HG02852 (cell line): ENCODE data around the gene ZSCAN18.

Source experiments
- ATAC-seq: cut with Tn5 transposase; IDR thresholded peaks from one replicate; pipeline ENCODE4 v1.9.1; 2021; ENCODE audit warnings: mild to moderate bottlenecking, moderate library complexity; ENCODE audit not compliant: unreplicated experiment

The ZSCAN18 gene

DNA sequence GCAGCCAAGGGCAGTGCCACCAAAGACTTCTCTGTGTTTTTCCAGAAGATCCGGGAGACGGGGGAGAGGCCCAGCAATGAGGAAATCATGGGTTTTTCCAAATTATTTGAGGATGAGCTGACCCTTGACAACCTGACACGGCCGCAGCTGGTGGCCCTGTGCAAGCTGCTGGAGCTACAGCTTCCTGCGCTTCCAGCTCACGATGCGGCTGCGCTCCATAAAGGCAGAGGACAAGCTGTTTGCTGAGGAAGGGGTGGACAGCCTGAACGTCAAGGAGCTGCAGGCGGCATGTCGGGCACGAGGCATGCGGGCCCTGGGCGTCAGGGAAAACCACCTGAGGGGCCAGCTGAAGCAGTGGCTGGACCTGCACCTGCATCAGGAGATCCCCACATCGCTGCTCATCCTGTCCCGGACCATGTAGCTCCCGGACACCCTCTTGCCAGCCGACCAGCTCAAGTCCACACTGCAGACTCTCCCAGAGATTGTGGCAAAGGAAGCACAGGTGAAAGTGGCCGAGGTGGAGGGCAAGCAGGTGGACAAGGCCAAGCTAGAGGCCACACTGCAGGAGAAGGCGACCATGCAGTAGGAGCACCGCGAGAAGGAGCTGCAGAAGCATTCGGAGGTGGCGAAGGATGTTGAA is 52.5 kb downstream of the ZSCAN18 start:
- no peak for ATAC-seq

DNA sequence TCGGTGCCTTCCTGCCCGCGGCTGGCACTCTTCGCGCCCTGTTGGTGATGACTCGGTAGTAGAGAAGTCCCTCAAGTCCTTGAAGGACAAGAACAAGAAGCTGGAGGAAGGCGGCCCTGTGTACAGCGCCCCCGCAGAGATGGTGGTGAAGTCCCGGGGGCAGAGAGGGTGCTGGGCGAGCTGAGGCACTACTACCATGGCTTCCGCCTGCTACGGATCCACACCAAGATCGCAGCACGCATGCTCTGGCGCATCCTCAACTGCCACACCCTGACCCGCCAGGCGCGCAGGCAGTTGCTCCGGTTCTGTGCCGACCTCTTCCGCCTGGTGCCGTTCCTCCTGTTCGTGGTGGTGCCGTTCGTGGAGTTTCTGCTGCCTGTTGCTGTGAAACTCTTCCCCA is 53.1 kb downstream of the ZSCAN18 start:
- no peak for ATAC-seq

DNA sequence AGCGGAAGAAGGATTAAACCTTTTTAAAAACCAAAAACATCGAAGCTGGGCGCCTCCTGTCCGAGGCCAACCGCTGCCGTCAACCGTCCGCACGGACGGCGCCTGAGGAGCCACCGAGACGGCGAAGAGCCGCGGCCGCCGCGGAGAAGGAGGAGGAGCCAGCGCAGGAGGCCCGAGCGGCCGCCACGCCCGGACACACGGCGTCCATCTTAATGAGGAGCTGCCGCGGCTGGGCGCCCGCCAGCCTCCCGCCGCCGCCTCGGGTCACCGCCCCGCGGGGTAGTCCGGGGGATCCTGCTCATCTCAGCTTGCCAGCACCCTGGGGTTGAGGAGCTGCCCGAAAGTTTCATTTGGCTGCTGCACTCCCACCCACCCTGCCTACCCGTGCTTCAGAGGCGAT is 53.6 kb downstream of the ZSCAN18 start:
- no peak for ATAC-seq

DNA sequence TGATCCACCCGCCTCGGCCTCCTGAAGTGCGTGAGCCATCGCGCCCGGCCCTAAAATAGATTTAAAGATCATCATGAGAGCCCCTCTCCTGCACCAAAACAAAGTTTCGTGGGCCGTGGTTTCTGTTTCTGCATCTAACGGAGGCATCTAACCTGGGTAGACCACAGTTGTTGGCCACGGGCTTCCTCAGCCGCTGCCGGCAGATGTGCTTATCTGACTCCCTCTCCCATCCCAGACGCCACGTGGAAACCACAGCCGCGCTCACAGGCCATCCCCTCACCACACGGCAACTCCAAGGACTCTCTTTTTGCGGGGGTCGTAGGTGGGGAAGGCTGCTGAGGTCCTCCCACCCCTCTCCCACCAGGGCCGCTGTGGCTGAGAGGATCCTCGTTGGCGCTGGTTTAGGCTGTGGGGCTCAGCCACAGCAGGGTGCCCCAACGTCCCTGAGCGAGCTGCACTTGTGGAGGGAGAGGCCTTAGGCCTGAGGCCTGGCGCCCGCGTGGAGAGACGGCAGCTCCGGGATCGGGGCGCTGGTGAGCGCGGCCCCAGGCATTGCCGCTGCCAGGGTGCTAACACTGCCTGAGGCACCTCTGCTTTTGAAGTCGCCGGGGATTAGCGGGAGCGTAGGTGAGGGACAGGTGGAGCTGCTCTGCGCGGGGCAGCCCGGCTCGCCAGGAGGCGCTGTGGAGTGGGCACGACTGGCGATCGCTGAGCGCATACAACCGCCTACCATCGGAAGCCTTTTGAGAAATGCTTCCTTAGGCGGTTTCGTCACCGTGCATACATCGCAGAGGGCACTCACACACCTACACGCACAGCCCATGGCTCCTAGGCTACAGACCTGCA is 55.3 kb downstream of the ZSCAN18 start:
- no peak for ATAC-seq

DNA sequence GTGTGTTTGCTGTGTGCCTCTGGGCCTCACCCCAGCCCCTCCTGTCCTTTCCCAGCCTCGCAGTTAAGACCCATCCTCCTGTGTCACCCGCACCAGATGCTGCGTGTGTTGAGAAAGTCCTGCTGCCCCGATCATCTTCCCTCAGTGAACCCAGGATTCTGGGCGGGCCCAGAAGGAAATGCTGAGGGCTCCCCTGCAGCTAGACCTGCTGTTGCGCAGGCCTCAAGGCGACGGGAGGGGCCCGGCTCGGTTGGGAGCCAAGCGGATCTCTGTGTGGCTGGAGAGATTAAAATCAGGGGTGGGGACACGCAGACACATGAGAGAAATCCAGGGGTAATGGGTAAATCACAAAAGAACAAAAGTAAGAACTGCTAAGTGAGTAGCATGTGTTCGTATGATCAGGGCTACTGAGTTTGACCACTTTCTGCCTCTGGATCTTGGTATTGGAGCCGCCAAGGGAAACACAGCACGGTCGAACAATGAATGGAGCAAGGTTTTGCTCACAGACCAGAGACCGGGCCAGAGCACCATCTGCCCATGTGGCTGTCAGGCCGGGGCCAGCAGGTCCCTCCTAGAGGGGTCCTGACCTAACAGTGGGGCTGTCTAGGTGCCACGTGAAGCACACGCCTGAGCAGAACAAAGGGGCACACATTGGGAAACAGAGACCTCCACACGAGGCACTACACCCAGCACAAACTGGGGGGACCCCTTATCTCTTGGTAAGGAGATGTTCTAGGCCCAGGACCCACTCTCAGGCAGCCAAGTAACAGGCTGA is 57.1 kb downstream of the ZSCAN18 start:
- ATAC-seq = no peak

DNA sequence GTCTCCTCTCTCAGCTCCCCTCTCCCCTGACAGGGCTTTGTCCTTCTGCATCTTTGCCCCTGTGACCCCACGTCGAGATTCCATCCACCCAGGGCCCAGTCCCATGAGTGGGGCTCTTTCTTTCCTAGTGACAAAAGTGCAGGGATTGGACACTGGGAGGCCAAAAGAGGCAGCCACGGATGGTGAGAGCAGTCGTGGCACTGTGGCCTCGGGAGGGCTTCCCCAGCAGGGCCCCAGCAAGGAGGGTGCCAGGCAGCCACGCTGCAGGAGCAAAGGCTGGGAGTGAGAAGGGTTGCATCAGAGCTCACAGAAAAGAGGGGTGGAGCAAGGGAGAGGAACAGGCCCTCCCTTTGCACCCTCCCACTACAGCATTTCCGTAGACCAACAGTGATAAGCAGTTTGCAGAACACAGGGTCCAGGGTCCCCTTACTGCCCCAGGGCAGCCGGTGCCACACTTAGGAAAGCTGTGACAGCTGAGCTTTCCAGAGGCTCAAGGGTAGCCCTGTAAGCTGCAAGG is 59.3 kb downstream of the ZSCAN18 start:
- ATAC-seq = no peak

DNA sequence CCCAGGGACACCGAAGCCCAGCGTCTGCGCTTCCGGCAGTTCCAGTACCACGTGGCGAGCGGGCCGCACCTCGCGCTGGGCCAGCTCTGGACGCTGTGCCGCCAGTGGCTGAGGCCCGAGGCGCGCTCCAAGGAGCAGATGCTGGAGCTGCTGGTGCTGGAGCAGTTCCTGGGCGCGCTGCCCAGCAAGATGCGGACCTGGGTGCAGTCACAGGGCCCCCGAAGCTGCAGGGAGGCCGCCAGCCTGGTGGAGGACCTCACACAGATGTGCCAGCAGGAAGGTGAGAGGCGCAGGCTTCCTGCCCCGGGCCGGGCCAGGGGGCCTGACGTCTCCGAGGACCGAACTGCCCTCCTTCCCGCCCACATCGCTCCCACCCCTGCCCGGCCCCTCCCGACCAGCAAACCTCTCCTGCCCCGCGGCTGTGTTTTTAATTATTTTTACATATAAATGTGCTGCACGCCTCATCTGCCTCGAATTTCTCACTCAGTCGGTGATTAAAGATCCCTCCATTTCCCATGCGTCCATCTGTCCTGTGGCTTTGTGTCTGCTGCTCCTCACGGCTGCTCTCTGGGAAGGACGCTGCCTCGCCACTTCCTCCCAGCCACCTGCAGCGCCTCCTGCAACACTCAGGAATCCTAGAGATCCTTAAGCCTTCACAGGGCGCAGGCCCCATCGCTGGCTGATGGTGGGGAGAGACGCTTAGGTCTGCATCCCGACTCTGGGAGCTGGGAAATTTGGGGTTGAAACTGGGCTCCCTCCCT is 59.9 kb downstream of the ZSCAN18 start:
- no peak for ATAC-seq

DNA sequence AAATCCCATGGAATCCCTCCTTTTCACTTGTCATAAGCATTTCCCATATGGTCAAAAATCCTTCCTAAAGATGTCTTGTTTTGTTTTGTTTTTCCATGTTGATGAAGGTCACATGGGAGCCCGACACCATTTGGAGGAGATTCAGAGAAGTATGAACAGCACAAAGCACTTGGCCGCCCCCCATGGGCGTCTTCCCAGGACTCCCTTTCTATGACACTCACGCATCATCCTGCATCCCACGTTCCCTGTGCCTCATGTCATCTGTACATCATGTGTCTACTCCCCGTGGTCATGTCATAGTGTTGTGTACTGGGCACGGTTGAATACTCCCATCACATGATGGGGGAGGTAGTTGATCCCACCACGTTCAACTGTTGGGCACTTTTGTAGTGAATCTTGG is 62.2 kb downstream of the ZSCAN18 start:
- no peak for ATAC-seq

DNA sequence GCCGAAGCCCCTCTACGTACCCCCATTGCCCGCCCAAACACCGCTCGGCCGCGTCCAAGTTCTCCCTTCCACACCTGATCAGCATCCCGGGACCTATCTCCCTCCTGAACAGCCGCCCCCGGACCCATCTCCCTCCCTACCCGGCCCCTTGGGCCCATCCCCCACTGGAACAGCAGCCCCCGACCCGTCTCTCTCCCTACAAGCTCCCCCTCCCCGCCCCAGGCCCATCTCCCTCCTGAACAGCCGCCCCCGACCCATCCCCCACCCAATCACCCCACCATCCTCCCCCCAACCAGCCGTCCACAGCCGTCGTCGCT is 63.6 kb downstream of the ZSCAN18 start:
- ATAC-seq = no peak
